ENCODE data around the gene HSP90AB1.

Gene HSP90AB1

GRCh38 chr6:44246663-44247337, at the start of gene HSP90AB1:
TSS of gene HSP90AB1 (plus strand) at chr6:44247101. CDS start at chr6:44248630, 1,529 bp downstream.
- H3K27ac Mint-ChIP-seq, result peak within 1 kb of the TSS; percentile 97
- no peaks in the 10 kb centered on the region for H3K27me3 Mint-ChIP-seq
- H3K4me1 Mint-ChIP-seq, result peaks cover 42% of the 10 kb centered on the region
- H3K36me3 Mint-ChIP-seq, result peaks cover 46% of the 10 kb centered on the region
- no peaks in the 10 kb centered on the region for H3K9me3 Mint-ChIP-seq
- ATAC-seq, result peak; percentile 89
- H3K4me3 Mint-ChIP-seq, result peak within 1 kb of the TSS; percentile 96

GRCh38 chr6:44198684-44199083, 48.2 kb upstream of the HSP90AB1 start:
- H3K27me3 Mint-ChIP-seq, result peaks cover 40% of the 10 kb centered on the region
- no peak for ATAC-seq

GRCh38 chr6:44199883-44200282, 47.0 kb upstream of the HSP90AB1 start:
- Mint-ChIP-seq H3K27me3 (peaks cover 28% of the 10 kb centered on the region), H3K36me3 (no peaks in the 10 kb centered on the region), H3K9me3 (no peaks in the 10 kb centered on the region), H3K27ac (no peak overlapping the region), H3K4me1 (no peaks in the 10 kb centered on the region), H3K4me3 (no peak overlapping the region)
- no peak for ATAC-seq

More at GRCh38 chr6:44198684-44199083, 48.2 kb upstream of the HSP90AB1 start:
- no peak overlapping the region for H3K27ac Mint-ChIP-seq
- no peaks in the 10 kb centered on the region for H3K4me1 Mint-ChIP-seq
- no peaks in the 10 kb centered on the region for H3K9me3 Mint-ChIP-seq
- no peak overlapping the region for H3K4me3 Mint-ChIP-seq
- H3K36me3 Mint-ChIP-seq, result no peaks in the 10 kb centered on the region

GRCh38 chr6:44201200-44201599, 45.7 kb upstream of the HSP90AB1 start:
- no peaks in the 10 kb centered on the region for H3K4me1 Mint-ChIP-seq
- ATAC-seq, result no peak
- no peaks in the 10 kb centered on the region for H3K36me3 Mint-ChIP-seq
- no peak overlapping the region for H3K4me3 Mint-ChIP-seq
- no peaks in the 10 kb centered on the region for H3K9me3 Mint-ChIP-seq
- peaks cover 26% of the 10 kb centered on the region for H3K27me3 Mint-ChIP-seq
- no peak overlapping the region for H3K27ac Mint-ChIP-seq

GRCh38 chr6:44201638-44202303, 45.1 kb upstream of the HSP90AB1 start:
- Mint-ChIP-seq H3K9me3 (no peaks in the 10 kb centered on the region), H3K4me3 (no peak overlapping the region), H3K27me3 (peaks cover 31% of the 10 kb centered on the region), H3K36me3 (no peaks in the 10 kb centered on the region), H3K27ac (no peak overlapping the region), H3K4me1 (no peaks in the 10 kb centered on the region)
- ATAC-seq, result no peak

- Mint-ChIP-seq H3K4me3 (no peak overlapping the region), H3K4me1 (no peaks in the 10 kb centered on the region), H3K27ac (no peak overlapping the region), H3K36me3 (no peaks in the 10 kb centered on the region), H3K27me3 (peaks cover 34% of the 10 kb centered on the region), H3K9me3 (no peaks in the 10 kb centered on the region)
- no peak for ATAC-seq
Observed at GRCh38 chr6:44202332-44202971, 44.4 kb upstream of the HSP90AB1 start.

GRCh38 chr6:44202972-44203750, 43.7 kb upstream of the HSP90AB1 start:
- no peaks in the 10 kb centered on the region for H3K36me3 Mint-ChIP-seq
- H3K4me3 Mint-ChIP-seq, result no peak overlapping the region
- no peak overlapping the region for H3K27ac Mint-ChIP-seq
- no peak for ATAC-seq
- peaks cover 38% of the 10 kb centered on the region for H3K27me3 Mint-ChIP-seq
- no peaks in the 10 kb centered on the region for H3K4me1 Mint-ChIP-seq
- H3K9me3 Mint-ChIP-seq, result no peaks in the 10 kb centered on the region

GRCh38 chr6:44203955-44204354, 42.9 kb upstream of the HSP90AB1 start:
- no peak for ATAC-seq
- Mint-ChIP-seq H3K4me3 (no peak overlapping the region), H3K27ac (no peak overlapping the region), H3K9me3 (no peaks in the 10 kb centered on the region), H3K36me3 (no peaks in the 10 kb centered on the region), H3K4me1 (no peaks in the 10 kb centered on the region), H3K27me3 (peaks cover 41% of the 10 kb centered on the region)

GRCh38 chr6:44207966-44208365, 38.9 kb upstream of the HSP90AB1 start:
- Mint-ChIP-seq H3K4me3 (no peak overlapping the region), H3K27ac (no peak overlapping the region), H3K4me1 (no peaks in the 10 kb centered on the region), H3K27me3 (peaks cover 23% of the 10 kb centered on the region), H3K36me3 (no peaks in the 10 kb centered on the region), H3K9me3 (no peaks in the 10 kb centered on the region)
- no peak for ATAC-seq

GRCh38 chr6:44211284-44211683, 35.6 kb upstream of the HSP90AB1 start:
- no peak overlapping the region for H3K27ac Mint-ChIP-seq
- no peak for ATAC-seq
- H3K9me3 Mint-ChIP-seq, result no peaks in the 10 kb centered on the region
- no peaks in the 10 kb centered on the region for H3K4me1 Mint-ChIP-seq
- H3K36me3 Mint-ChIP-seq, result no peaks in the 10 kb centered on the region
- no peak overlapping the region for H3K4me3 Mint-ChIP-seq
- H3K27me3 Mint-ChIP-seq, result peaks cover 22% of the 10 kb centered on the region

- H3K27ac Mint-ChIP-seq, result no peak overlapping the region
- H3K4me1 Mint-ChIP-seq, result peaks cover 11% of the 10 kb centered on the region
- no peaks in the 10 kb centered on the region for H3K9me3 Mint-ChIP-seq
- H3K27me3 Mint-ChIP-seq, result no peaks in the 10 kb centered on the region
- ATAC-seq, result no peak
- H3K36me3 Mint-ChIP-seq, result no peaks in the 10 kb centered on the region
- H3K4me3 Mint-ChIP-seq, result no peak overlapping the region
Observed at GRCh38 chr6:44214307-44214706, 32.6 kb upstream of the HSP90AB1 start.

- Mint-ChIP-seq H3K9me3 (no peaks in the 10 kb centered on the region), H3K36me3 (no peaks in the 10 kb centered on the region), H3K4me3 (no peak within 1 kb of the TSS), H3K27me3 (no peaks in the 10 kb centered on the region), H3K27ac (no peak within 1 kb of the TSS), H3K4me1 (peaks cover 26% of the 10 kb centered on the region)
- ATAC-seq, result no peak
Observed at GRCh38 chr6:44216677-44217331, 30.1 kb upstream of the HSP90AB1 start, which contains the start of gene MYMX. TSS of gene MYMX (plus strand) at chr6:44216926. CDS start at chr6:44217472, 546 bp downstream.

GRCh38 chr6:44217332-44218143, 29.4 kb upstream of the HSP90AB1 start:
- no peak overlapping the region for H3K27ac Mint-ChIP-seq
- ATAC-seq, result no peak
- no peaks in the 10 kb centered on the region for H3K27me3 Mint-ChIP-seq
- peaks cover 30% of the 10 kb centered on the region for H3K4me1 Mint-ChIP-seq
- H3K4me3 Mint-ChIP-seq, result no peak overlapping the region
- H3K9me3 Mint-ChIP-seq, result no peaks in the 10 kb centered on the region
- no peaks in the 10 kb centered on the region for H3K36me3 Mint-ChIP-seq
